ENCODE data around the gene NHERF1. TPM values are rescaled to one million over a fixed set of nuclear protein-coding genes. Genes with fewer than 3 reads are reported as not detected.

Gene NHERF1
- total and polyA plus RNA-seq, 2 of the 13 experiments (the other 11 are each of a cell fraction or from before 2014, with no cell fraction given) = 169 to 269 TPM

GRCh38 chr17:74780443-74781238 is 32.2 kb downstream of the NHERF1 start (continued):
- TF ChIP-seq ZNF281 (CRISPR knock-in tag; IDR thresholded peaks at IDR 0.05; ENCODE audit: borderline replicate concordance) (no peak), TEAD2 (CRISPR knock-in tag; IDR thresholded peaks at IDR 0.05) (no peak), AHDC1 (CRISPR knock-in tag; IDR thresholded peaks at IDR 0.05; ENCODE audit: borderline replicate concordance) (no peak), SOX5 (CRISPR knock-in tag; IDR thresholded peaks at IDR 0.05; ENCODE audit: borderline replicate concordance) (peak; percentile 35; the same call in 1 of the 2 replicates), MYNN (CRISPR knock-in tag; IDR thresholded peaks at IDR 0.05; ENCODE audit: low read depth) (no peak), SP2 (CRISPR knock-in tag; IDR thresholded peaks at IDR 0.05) (no peak), AKAP8 (CRISPR knock-in tag; IDR thresholded peaks at IDR 0.05) (no peak), SKIL (CRISPR knock-in tag; IDR thresholded peaks at IDR 0.05; ENCODE audit: borderline replicate concordance) (no peak), TCF12 (IDR thresholded peaks at IDR 0.05) (no peak), TCF12 (CRISPR knock-in tag; IDR thresholded peaks at IDR 0.05) (no peak), ZNF256 (CRISPR knock-in tag; conservative IDR thresholded peaks at IDR 0.05) (no peak), ZNF678 (CRISPR knock-in tag; IDR thresholded peaks at IDR 0.05) (no peak), SMAD1 (CRISPR knock-in tag; IDR thresholded peaks at IDR 0.05; ENCODE audit: borderline replicate concordance, low read depth) (no peak), ZNF143 (CRISPR knock-in tag; IDR thresholded peaks at IDR 0.05) (peak; percentile 66), U2AF2 (IDR thresholded peaks at IDR 0.05; ENCODE audit: low read depth, low read length) (no peak), THYN1 (CRISPR knock-in tag; IDR thresholded peaks at IDR 0.05; ENCODE audit: borderline replicate concordance, low read depth) (no peak), TSC22D2 (CRISPR knock-in tag; IDR thresholded peaks at IDR 0.05; ENCODE audit: borderline replicate concordance) (peak; percentile 55; the same call in 1 of the 2 replicates)
